Loucy (cell line): ENCODE results near the gene KSR2.

Source experiments
- H2AFZ ChIP-seq: fragments of 200-600 bp; sonication (generic); 2 replicates; pipeline ENCODE4 v1.6.0; 2016; ENCODE audit warnings: antibody characterized with exemption, mild to moderate bottlenecking, low read length, moderate library complexity
- H3F3A ChIP-seq: fragments of 200-600 bp; 2 replicates; pipeline ENCODE4 v1.6.0; 2016; ENCODE audit warnings: antibody characterized with exemption, low read depth, mild to moderate bottlenecking
- H3K27me3 ChIP-seq: fragments of 200-600 bp; sonication (generic); 2 replicates; pipeline ENCODE4 v1.6.1; 2014; ENCODE audit warnings: low read length, mild to moderate bottlenecking; ENCODE audit not compliant: insufficient read depth, poor library complexity, severe bottlenecking
- H3K36me3 ChIP-seq: fragments of 200-600 bp; sonication (generic); 2 replicates; pipeline ENCODE4 v1.6.1; 2016; ENCODE audit warnings: low read length; ENCODE audit not compliant: insufficient read depth
- H3K4me1 ChIP-seq: fragments of 200-600 bp; sonication (generic); 2 replicates; pipeline ENCODE4 v1.5.1; 2014; ENCODE audit warnings: low read length, mild to moderate bottlenecking; ENCODE audit not compliant: insufficient read depth, poor library complexity, severe bottlenecking
- H3K4me2 ChIP-seq: fragments of 200-600 bp; sonication (generic); 2 replicates; pipeline ENCODE4 v1.6.0; 2014; ENCODE audit warnings: antibody characterized with exemption, low read length, low read depth, mild to moderate bottlenecking; ENCODE audit not compliant: poor library complexity, severe bottlenecking
- H3K4me3 ChIP-seq: fragments of 200-600 bp; sonication (generic); 2 replicates; pipeline ENCODE4 v1.5.1; 2014; ENCODE audit warnings: low read length, mild to moderate bottlenecking, mixed read lengths; ENCODE audit not compliant: poor library complexity, severe bottlenecking
- H3K79me2 ChIP-seq: fragments of 200-600 bp; sonication (generic); 2 replicates; pipeline ENCODE4 v1.6.1; 2014; ENCODE audit warnings: low read length; ENCODE audit not compliant: insufficient read depth
- H3K9ac ChIP-seq: fragments of 200-600 bp; sonication (generic); 2 replicates; pipeline ENCODE4 v1.6.0; 2014; ENCODE audit warnings: mild to moderate bottlenecking, low read depth, low read length, moderate library complexity; ENCODE audit not compliant: poor library complexity, severe bottlenecking
- H3K9me2 ChIP-seq: fragments of 200-600 bp; sonication (generic); replicated peaks from 2 replicates; pipeline ENCODE4 v1.6.1; 2016; ENCODE audit warnings: low read depth, low read length, mixed read lengths
- H3K9me3 ChIP-seq: fragments of 200-600 bp; sonication (generic); 2 replicates; pipeline ENCODE4 v1.6.1; 2014; ENCODE audit warnings: mild to moderate bottlenecking, antibody characterized with exemption, low read length, low read depth; ENCODE audit not compliant: insufficient read depth
- H4K20me1 ChIP-seq: fragments of 200-600 bp; sonication (generic); 2 replicates; pipeline ENCODE4 v1.6.0; 2014; ENCODE audit warnings: antibody characterized with exemption, low read length, mild to moderate bottlenecking; ENCODE audit not compliant: insufficient read depth, poor library complexity, severe bottlenecking
- EZH2phosphoT487 ChIP-seq: fragments of 200-600 bp; IDR thresholded peaks from 2 replicates; pipeline ENCODE4 v1.6.1; 2018; ENCODE audit warnings: antibody characterized with exemption, mild to moderate bottlenecking, moderate library complexity, borderline replicate concordance
- TF ChIP-seq, protein P1 (sequence below): fragments of 200-600 bp; sonication (generic); conservative IDR thresholded peaks from 2 replicates; pipeline ENCODE4 v1.5.1; 2014; ENCODE audit warnings: mild to moderate bottlenecking, antibody characterized with exemption, low read length

Gene KSR2

DNA sequence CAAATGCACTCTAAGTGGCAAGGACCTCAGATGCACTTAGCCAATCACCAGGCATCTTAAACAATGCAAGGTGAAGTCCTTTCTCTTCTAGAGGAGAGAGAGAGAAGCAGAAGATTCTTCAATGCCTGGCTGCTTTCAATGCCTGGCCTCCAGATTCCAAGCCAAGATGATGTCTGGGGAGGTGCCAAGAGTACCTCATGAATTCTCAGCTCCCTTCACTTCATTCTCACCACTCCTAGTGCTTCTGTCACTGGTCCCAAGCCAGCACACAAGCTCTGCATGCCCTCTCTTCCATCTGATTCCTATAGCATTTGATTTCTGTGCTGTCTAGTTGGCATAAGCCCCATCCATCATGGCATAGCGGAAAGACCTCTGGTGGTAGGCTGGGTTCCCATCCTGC lies 225.0 kb downstream of the KSR2 start:
- H3K9me3 ChIP-seq: no peaks in the 10 kb centered on the region
- no peak overlapping the region for H2AFZ ChIP-seq
- no peaks in the 10 kb centered on the region for H3F3A ChIP-seq
- H3K9ac ChIP-seq: no peak overlapping the region
- no peaks in the 10 kb centered on the region for H3K79me2 ChIP-seq
- H3K4me1 ChIP-seq: no peaks in the 10 kb centered on the region
- no peak for TF ChIP-seq EZH2phosphoT487
- TF ChIP-seq, protein P1, sequence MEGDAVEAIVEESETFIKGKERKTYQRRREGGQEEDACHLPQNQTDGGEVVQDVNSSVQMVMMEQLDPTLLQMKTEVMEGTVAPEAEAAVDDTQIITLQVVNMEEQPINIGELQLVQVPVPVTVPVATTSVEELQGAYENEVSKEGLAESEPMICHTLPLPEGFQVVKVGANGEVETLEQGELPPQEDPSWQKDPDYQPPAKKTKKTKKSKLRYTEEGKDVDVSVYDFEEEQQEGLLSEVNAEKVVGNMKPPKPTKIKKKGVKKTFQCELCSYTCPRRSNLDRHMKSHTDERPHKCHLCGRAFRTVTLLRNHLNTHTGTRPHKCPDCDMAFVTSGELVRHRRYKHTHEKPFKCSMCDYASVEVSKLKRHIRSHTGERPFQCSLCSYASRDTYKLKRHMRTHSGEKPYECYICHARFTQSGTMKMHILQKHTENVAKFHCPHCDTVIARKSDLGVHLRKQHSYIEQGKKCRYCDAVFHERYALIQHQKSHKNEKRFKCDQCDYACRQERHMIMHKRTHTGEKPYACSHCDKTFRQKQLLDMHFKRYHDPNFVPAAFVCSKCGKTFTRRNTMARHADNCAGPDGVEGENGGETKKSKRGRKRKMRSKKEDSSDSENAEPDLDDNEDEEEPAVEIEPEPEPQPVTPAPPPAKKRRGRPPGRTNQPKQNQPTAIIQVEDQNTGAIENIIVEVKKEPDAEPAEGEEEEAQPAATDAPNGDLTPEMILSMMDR: no peak
- H3K36me3 ChIP-seq: no peaks in the 10 kb centered on the region
- no peak overlapping the region for H3K4me3 ChIP-seq
- no peaks in the 10 kb centered on the region for H3K9me2 ChIP-seq
- H3K4me2 ChIP-seq: no peak overlapping the region
- H4K20me1 ChIP-seq: no peaks in the 10 kb centered on the region
- no peaks in the 10 kb centered on the region for H3K27me3 ChIP-seq

DNA sequence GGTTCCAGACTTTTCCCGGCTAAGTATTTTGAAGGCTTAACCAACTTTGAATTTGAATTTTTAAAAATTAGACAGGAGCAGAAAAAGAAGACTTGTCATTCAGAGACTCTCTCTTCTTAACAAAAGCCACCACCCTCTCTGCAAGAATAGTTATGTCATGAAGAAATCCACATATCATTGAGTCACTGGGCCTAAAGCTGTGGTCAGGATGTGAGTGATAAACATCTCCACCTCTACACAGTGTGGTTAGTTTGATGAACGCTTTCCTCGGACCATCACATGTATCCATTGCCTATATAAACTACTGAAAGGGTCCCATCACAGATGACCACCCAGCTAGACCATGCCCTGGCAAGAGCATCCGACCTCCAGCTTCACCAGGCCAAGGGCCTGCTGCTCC lies 226.1 kb downstream of the KSR2 start:
- Histone ChIP-seq H3K79me2 (no peaks in the 10 kb centered on the region), H3K4me2 (no peak overlapping the region), H3F3A (no peaks in the 10 kb centered on the region), H3K27me3 (no peaks in the 10 kb centered on the region), H3K9me2 (no peaks in the 10 kb centered on the region), H2AFZ (no peak overlapping the region), H3K9ac (no peak overlapping the region), H4K20me1 (no peaks in the 10 kb centered on the region), H3K4me1 (no peaks in the 10 kb centered on the region), H3K4me3 (no peak overlapping the region), H3K9me3 (no peaks in the 10 kb centered on the region), H3K36me3 (no peaks in the 10 kb centered on the region)
- no peak for TF ChIP-seq EZH2phosphoT487
- TF ChIP-seq, protein P1: no peak

DNA sequence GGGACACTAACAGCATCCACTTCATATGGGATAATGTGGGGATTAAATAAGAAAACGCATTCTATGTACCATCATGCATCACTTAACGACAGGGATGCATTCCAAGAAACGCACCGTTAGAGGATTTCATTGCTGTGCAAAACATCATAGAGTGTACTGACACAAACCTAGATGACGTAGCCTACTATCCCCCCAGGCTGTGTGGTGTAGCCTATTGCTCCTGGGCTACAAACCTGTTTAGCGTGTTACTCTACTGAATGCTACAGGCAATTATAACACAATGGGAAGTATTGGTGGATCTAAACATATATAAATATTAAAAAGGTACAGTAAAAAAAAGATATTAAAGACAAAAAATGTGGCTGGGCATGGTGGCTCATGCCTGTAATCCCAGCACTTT lies 230.6 kb downstream of the KSR2 start:
- no peak for TF ChIP-seq EZH2phosphoT487
- TF ChIP-seq, protein P1: no peak
- H3F3A ChIP-seq: no peaks in the 10 kb centered on the region

More for the DNA sequence above, 230.6 kb downstream of the KSR2 start:
- Histone ChIP-seq H3K9ac (no peak overlapping the region), H3K4me1 (no peaks in the 10 kb centered on the region), H4K20me1 (no peaks in the 10 kb centered on the region), H3K9me2 (no peaks in the 10 kb centered on the region), H3K4me2 (no peak overlapping the region), H3K36me3 (no peaks in the 10 kb centered on the region), H3K79me2 (no peaks in the 10 kb centered on the region), H2AFZ (no peak overlapping the region), H3K9me3 (peaks cover 3% of the 10 kb centered on the region; the same call in 1 of the 2 replicates), H3K27me3 (no peaks in the 10 kb centered on the region), H3K4me3 (no peak overlapping the region)
